ENCODE measurements around the gene ANKRD39. TPM values are rescaled to one million over a fixed set of nuclear protein-coding genes. Genes with fewer than 3 reads are reported as not detected.

Gene ANKRD39
- total RNA-seq, 1 experiment from 2014 or later: 24.4 TPM

DNA sequence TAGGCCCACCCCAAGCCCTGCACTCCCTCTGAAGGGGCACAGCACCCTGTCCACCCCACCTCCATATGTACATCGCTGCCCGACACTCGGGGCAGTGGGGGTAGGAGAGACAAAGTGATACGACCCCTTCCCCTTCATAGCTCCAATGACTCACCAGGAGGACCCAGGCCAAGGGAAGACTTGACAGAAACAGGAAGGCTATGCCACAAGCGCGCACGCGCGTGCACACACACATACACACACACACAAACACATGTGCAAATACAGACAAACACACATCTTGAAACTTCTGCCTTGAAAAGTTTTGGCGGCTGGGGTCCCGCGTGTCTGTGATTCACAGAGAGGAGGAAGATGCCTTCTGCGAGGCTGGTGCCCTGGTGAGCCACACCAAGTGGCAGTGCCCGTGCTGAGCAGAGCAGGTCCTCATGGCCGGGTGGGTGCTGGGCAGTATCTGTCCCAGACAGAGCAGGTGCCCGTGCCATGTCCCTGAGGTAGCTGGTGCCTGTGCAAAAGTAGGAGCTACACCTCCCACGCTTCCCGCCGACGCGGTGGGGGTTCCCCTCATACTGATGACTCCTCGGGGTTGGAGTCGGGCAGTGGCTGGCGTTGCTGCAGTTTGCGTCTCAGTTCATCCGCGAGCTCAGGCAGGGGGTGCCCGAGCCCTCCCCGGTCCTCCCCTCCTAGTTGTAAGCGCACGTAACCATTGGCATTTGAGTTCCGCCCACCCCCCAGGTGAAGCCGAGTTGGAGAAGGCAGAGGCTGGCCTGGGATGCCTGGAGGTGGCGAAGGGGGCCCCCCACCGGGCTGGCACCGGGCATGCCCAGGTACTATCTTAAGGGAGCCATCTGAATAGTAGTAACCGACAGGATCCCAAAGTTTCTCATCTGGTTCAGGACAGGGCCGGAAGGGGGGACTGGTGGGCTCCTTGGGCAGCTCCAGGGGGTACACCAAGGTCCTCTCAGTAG is 2.5 kb upstream of the ANKRD39 start:
- H3K27me3 ChIP-seq (ENCODE audit: control insufficient read depth, insufficient read depth, low read length): no peaks in the 10 kb centered on the region
- ChIA-PET CTCF (no interaction called here), POLR2A (no interaction called here)
- BruUV-seq (replicated peaks): no TSS peak
- TF ChIP-seq POLR2AphosphoS5 (IDR thresholded peaks at IDR 0.05; ENCODE audit: low read depth, low read length) (no peak; the same call in 1 of the 2 replicates), SIN3A (IDR thresholded peaks at IDR 0.05; ENCODE audit: borderline replicate concordance, insufficient read depth, low read depth, low read length) (no peak), REST (IDR thresholded peaks at IDR 0.05; ENCODE audit: insufficient read depth in 1 of 2, low read depth in 2 of 2, low read length in 1 of 2) (no peak), TCF7L2 (IDR thresholded peaks at IDR 0.05; ENCODE audit: low read depth, low read length) (no peak)
- TF ChIP-seq, protein P1, sequence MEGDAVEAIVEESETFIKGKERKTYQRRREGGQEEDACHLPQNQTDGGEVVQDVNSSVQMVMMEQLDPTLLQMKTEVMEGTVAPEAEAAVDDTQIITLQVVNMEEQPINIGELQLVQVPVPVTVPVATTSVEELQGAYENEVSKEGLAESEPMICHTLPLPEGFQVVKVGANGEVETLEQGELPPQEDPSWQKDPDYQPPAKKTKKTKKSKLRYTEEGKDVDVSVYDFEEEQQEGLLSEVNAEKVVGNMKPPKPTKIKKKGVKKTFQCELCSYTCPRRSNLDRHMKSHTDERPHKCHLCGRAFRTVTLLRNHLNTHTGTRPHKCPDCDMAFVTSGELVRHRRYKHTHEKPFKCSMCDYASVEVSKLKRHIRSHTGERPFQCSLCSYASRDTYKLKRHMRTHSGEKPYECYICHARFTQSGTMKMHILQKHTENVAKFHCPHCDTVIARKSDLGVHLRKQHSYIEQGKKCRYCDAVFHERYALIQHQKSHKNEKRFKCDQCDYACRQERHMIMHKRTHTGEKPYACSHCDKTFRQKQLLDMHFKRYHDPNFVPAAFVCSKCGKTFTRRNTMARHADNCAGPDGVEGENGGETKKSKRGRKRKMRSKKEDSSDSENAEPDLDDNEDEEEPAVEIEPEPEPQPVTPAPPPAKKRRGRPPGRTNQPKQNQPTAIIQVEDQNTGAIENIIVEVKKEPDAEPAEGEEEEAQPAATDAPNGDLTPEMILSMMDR (IDR thresholded peaks at IDR 0.05): no peak
- in situ Hi-C loops (cut with HindIII; ENCODE audit: low pct_unique_long_range_greater_than_20kb, low sequenced_read_pairs): no loop called here
- H3K36me3 ChIP-seq (ENCODE audit: control insufficient read depth, insufficient read depth, low read length): peaks cover 9% of the 10 kb centered on the region; the same call in 1 of the 2 replicates
- intact Hi-C loops (cut with micrococcal nuclease; ENCODE audit: unreplicated experiment): no loop called here
- H3K27ac ChIP-seq (ENCODE audit: low read length): no peak overlapping the region
- no peak overlapping the region for H3K4me3 ChIP-seq (ENCODE audit: low read depth in 2 of 2, low read length in 2 of 2)
- H3K4me1 ChIP-seq (ENCODE audit: control insufficient read depth, insufficient read depth, low read length): peaks cover 15% of the 10 kb centered on the region
- no peak for ATAC-seq
- no peak for DNase-seq (ENCODE audit: low read depth, low spot score)
- H3K9me3 ChIP-seq (ENCODE audit: control insufficient read depth, insufficient read depth, low read depth, low read length): no peaks in the 10 kb centered on the region

DNA sequence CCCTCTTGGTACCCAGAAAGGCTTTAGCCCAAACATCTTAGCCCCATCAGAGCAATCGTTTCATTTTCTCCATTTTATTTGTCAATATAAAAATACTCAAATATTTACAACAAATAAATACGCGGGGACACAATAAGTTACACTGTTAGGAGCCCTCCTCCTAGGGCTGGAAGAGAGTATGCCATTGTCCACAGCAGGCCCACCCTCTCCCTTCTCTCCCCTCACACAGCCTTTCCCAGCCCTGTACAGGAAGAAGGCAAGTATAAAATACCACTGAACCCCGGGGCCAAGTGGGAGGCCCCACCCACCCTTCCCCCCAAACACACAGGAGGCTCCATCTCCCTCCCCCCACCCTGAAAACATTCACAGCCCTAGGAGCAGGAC is 1.9 kb upstream of the ANKRD39 start:
- Histone ChIP-seq H3K9me3 (ENCODE audit: control insufficient read depth, insufficient read depth, low read depth, low read length) (no peaks in the 10 kb centered on the region), H3K27ac (ENCODE audit: low read length) (no peak overlapping the region), H3K36me3 (ENCODE audit: control insufficient read depth, insufficient read depth, low read length) (peaks cover 7% of the 10 kb centered on the region; the same call in 1 of the 2 replicates), H3K4me3 (ENCODE audit: low read depth in 2 of 2, low read length in 2 of 2) (no peak overlapping the region), H3K4me1 (ENCODE audit: control insufficient read depth, insufficient read depth, low read length) (peaks cover 15% of the 10 kb centered on the region), H3K27me3 (ENCODE audit: control insufficient read depth, insufficient read depth, low read length) (no peaks in the 10 kb centered on the region)
- CTCF ChIA-PET: no interaction called here
- intact Hi-C loops (cut with micrococcal nuclease; ENCODE audit: unreplicated experiment) (loop anchor here (2.0 kb wide), 1 partner anchor 95 kb away; no protein-coding TSS in a partner anchor), in situ Hi-C loops (cut with HindIII; ENCODE audit: low pct_unique_long_range_greater_than_20kb, low sequenced_read_pairs) (no loop called here)
- no peak for DNase-seq (ENCODE audit: low read depth, low spot score)
- no TSS peak for BruUV-seq (replicated peaks)
- ATAC-seq: no peak
- TF ChIP-seq REST (IDR thresholded peaks at IDR 0.05; ENCODE audit: insufficient read depth in 1 of 2, low read depth in 2 of 2, low read length in 1 of 2) (no peak), POLR2AphosphoS5 (IDR thresholded peaks at IDR 0.05; ENCODE audit: low read depth, low read length) (no peak; the same call in 1 of the 2 replicates), TCF7L2 (IDR thresholded peaks at IDR 0.05; ENCODE audit: low read depth, low read length) (no peak), SIN3A (IDR thresholded peaks at IDR 0.05; ENCODE audit: borderline replicate concordance, insufficient read depth, low read depth, low read length) (no peak)
- TF ChIP-seq, protein P1 (IDR thresholded peaks at IDR 0.05): no peak
- POLR2A ChIA-PET: no interaction called here
